ENCODE results near the gene PTPRN2.

Gene PTPRN2

GRCh38 chr7:157627033-157627432 lies 960.6 kb downstream of the PTPRN2 start:
- DNase-seq (ENCODE audit: low read depth in 2 of 2), result no peak

- no peak for DNase-seq (ENCODE audit: low read depth in 2 of 2)
Measured at GRCh38 chr7:157625973-157626742, 961.5 kb downstream of the PTPRN2 start.

- no peak for DNase-seq (ENCODE audit: low read depth in 2 of 2)
Measured at GRCh38 chr7:157623556-157623955, 964.1 kb downstream of the PTPRN2 start.

GRCh38 chr7:157622408-157623205 lies 965.0 kb downstream of the PTPRN2 start:
- no peak for DNase-seq (ENCODE audit: low read depth in 2 of 2)

DNA sequence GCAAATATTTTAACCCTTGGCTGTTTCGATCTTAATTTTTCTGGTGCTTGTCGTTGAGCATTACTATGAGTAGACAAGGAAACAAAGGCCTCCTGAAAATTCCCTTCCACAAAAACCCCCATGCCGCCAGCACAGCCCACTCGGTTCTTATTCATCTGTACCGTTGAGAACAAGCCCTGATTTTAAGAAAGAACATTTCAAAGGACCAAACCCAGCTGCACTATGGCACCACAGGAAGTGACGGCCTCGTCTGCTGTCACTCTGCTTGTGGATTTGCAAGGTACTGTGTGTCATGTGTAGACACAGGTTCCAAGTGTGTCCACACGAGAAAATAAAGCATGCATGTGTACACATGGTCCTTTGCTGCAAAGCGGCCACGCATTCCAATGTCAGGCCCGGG lies 965.6 kb downstream of the PTPRN2 start:
- DNase-seq (ENCODE audit: low read depth in 2 of 2), result no peak

GRCh38 chr7:157621131-157621681 lies 966.4 kb downstream of the PTPRN2 start:
- no peak for DNase-seq (ENCODE audit: low read depth in 2 of 2)

DNA sequence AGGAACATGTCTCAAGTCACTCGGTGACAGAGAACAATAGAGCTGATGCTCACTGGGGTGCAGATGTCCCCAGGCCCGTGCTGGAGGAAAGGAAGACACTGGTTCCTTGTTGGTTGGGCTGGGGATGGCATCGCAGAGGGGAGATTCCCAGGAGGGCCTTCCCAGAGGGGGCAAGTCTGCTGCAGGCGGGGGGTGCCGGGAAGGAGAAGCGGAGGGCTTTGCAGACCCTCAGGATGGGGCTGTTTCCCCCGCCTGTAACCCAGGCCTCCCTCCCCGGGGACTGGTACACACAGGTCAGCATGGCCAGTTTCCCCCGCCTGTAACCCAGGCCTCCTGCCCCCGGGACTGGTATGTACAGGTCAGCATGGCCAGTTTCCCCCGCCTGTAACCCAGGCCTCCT lies 967.0 kb downstream of the PTPRN2 start:
- DNase-seq (ENCODE audit: low read depth in 2 of 2), result no peak

DNA sequence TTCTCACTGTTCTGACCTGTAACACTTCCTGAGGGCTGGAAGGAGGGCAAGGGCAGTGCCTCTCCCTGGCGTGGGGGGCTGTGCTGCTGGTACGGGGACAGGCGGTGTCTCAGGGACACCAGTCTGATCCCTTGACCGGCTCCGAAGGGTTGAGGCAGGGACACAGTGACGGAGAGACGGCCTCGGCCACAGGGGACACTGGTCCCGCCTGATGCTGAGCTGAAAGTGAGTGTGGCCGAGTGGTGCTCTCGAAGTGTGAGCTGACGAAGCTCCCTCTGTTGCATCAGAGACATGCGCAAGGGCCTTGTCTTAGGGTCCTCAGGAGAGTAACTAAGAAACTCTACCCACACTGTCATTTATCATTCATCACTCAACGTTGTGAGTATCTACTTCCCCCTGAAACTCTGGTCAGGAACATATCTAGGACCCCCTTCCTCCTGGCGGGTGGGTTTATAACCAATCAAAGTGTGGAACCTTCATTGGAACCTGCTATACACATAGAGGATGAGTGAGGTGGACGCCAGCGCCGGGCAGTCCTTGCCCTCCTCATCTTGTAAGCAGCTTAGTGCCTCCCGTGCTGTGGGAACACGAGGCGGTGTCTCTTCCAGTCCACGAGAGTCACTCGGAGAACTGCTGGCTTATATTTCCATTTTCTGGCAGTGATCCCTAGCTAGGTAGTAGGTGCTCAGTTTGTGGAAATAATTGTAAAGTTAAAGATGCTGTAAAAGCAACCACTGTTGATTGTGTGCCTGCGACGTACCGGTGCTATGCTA lies 967.7 kb downstream of the PTPRN2 start:
- no peak for DNase-seq (ENCODE audit: low read depth in 2 of 2)

GRCh38 chr7:157618823-157619606 lies 968.6 kb downstream of the PTPRN2 start:
- DNase-seq (ENCODE audit: low read depth in 2 of 2), result no peak

GRCh38 chr7:157618091-157618726 lies 969.4 kb downstream of the PTPRN2 start:
- no peak for DNase-seq (ENCODE audit: low read depth in 2 of 2)

GRCh38 chr7:157617401-157617800 lies 970.2 kb downstream of the PTPRN2 start:
- DNase-seq (ENCODE audit: low read depth in 2 of 2), result no peak

- no peak for DNase-seq (ENCODE audit: low read depth in 2 of 2)
Measured at GRCh38 chr7:157616931-157617330, 970.7 kb downstream of the PTPRN2 start.

GRCh38 chr7:157616426-157616825 lies 971.2 kb downstream of the PTPRN2 start:
- no peak for DNase-seq (ENCODE audit: low read depth in 2 of 2)

GRCh38 chr7:157615852-157616251 lies 971.8 kb downstream of the PTPRN2 start:
- no peak for DNase-seq (ENCODE audit: low read depth in 2 of 2)

DNA sequence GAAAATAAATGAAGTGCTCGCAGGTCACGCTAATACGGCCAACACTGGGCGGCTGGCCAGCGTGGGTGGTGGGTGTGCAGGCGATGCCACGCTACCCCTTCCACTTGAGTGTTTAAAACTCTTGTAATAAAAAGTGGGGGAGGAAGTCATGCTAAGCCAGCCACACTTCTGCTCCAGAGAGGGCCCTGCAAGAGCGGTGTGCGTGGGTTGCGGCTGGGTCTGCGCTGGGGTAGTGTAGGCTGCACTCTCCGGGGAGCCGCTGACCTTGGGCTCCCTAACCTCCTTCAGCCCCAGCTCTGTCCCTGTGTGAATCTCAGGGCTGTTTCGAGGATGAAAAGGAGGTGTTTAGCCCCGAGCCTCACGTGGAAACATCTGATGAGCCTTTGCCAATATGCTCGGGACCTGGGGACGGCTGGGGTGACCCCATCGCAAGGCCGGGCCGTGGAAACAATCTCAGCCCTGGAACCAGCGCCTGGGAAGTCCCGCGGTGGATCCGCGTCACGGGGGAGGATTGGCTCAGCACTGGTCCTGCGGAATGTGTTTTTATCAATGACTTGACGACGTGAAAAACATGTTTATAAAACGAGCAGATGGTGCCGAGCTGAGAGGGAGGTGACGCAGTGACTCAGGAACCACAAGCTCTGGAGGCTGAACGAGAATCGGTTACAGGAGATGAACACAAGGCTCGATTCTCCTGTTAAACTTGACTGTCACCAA lies 972.4 kb downstream of the PTPRN2 start:
- DNase-seq (ENCODE audit: low read depth in 2 of 2), result no peak

DNA sequence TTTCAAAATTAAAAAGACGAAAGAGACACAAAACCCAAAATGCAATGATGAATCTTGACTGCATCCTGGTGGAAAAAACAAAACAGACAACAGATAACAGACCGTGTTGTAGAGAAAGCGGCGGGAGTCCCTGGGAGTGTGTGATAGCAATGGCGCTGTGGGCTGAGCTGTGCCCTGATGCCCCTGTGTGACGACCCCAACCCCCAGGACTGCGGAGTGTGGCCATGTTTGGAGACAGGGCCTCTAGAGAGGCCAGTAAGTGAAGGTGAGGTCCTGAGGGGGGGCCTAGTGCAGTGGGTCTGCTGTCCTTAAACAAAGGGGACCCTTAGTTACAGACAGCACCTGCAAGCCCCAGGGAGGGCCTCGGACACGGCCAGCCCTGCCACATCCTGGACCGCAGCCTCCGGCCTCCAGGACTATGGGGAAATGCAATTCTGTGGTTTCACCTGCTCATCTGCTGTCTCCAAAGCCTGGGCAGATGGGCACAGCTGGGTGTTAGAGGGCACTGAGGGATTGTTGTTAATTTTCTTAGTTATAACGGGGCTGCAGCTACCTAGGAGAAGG lies 973.1 kb downstream of the PTPRN2 start:
- DNase-seq (ENCODE audit: low read depth in 2 of 2), result no peak

DNA sequence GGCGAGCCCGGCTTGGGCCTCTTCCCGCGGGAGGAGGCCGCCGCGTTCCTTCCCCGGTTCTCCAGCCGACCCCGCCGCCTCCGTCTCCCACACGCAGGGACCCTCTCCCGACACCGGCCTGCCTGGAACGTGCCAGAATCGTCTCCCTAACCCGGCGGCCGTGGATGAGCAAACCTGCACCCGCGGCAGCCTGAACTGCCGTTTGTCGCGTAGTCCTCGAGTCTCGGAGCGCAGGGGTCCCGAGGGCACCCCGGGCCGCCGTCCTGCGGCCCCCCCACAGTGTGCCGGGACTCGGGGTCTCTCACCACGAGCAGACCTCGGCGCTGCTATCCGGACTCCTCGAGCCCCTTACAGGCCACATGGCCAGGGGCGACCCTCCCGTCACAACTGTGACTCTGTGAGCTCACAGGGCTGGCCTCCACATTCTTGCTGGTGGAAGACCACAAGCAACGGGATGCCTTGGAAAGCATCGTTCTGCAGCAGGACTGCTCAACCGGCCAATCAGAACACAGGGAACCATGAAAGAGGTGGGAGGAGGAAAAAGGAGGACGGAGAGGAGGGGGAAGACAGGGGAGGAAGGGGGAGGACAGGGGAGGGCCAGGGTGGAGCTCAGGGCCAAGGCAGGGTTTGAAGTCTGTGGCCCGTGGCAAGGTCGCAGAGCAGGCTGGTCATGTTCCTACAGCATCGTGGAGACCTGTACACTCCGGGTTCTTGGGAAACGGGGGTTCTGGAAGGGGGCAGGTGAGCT lies 973.9 kb downstream of the PTPRN2 start:
- no peak for DNase-seq (ENCODE audit: low read depth in 2 of 2)

DNA sequence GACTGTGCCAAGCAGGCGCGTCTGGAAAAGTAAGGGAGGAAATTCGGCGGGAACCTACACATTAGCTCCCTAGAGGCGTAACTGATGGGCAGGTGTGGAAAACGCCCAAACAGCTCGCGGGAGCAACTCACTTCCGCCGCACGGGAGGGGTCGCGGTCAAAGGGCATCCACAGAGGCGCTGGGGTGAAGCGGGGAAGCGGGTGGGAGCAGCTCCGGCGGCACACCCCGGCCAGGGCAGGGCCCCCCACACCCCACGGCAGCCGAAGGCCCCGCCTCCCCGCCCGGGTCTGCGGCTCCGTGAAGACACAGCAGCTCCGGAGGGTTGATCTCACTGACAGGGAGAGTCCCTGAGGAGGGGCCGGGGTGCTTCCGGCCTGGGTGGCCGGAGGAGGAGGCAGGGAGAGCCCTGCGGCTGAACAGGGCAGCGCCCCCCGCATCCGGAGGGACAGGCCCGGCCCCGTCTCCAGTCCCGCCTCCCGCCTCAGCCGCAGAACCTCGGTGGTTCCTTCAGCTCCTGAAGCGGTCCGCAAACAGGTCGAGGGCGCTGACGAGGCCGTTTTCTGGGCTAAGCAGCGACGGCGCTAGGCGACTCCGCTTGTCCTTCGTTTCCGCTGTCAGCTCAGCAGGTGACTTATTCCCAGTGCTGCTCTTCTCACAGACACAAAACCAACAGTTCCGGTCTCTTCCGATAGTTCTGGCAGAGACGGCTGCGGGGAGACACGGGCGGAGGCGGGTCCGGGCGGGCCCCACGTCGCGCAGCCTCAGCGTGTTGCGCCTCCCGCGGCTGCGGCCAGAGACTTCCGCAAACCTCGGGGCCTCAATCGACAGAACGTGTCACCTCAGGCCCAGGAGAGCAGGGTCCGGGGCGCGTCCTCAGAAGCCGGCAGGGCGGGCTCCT lies 974.7 kb downstream of the PTPRN2 start:
- peak in 1 of 2 donors; percentile 37 for DNase-seq (ENCODE audit: low read depth in 2 of 2)

Data from stimulated activated CD8-positive, alpha-beta memory T cell treated with anti-CD3 and anti-CD28 coated beads, Interleukin-7, amount 100 ng/mL, for 1 hour (primary cell).